HUES64 (cell line): ENCODE measurements around the gene TMEM69.
"Not testable (repeated sequence)": the region's sequence is repeated elsewhere in the genome, so short reads cannot be mapped to it uniquely, and the experiment has no call there.

Experiments
- H3K27ac ChIP-seq: 2 replicates; pipeline ENCODE4 v1.7.0; 2013; ENCODE audit warnings: low read depth, low read length, inconsistent platforms
- H3K27me3 ChIP-seq: 2 replicates; pipeline ENCODE4 v1.6.1; 2013; ENCODE audit warnings: mild to moderate bottlenecking, low read length; ENCODE audit not compliant: insufficient read depth
- H3K36me3 ChIP-seq: 2 replicates; pipeline ENCODE4 v1.6.1; 2013; ENCODE audit warnings: mild to moderate bottlenecking, low read length; ENCODE audit not compliant: insufficient read depth
- H3K4me1 ChIP-seq: 2 replicates; pipeline ENCODE4 v1.6.1; 2013; ENCODE audit warnings: mild to moderate bottlenecking, low read length, moderate library complexity; ENCODE audit not compliant: insufficient read depth
- H3K4me3 ChIP-seq: 2 replicates; pipeline ENCODE4 v1.5.1; 2013; ENCODE audit warnings: mild to moderate bottlenecking, low read length, moderate library complexity
- H3K9ac ChIP-seq: 2 replicates; pipeline ENCODE4 v1.6.1; 2013; ENCODE audit warnings: mild to moderate bottlenecking, low read depth, low read length
- H3K9me3 ChIP-seq: 2 replicates; pipeline ENCODE4 v1.6.1; 2013; ENCODE audit warnings: low read depth, low read length; ENCODE audit not compliant: insufficient read depth
- WGBS: fragments of 150-250, 120-280 bp; methylation state at CpG from one replicate; pipeline ENCODE4 v1.1.7; 2013; ENCODE audit warnings: missing lambda C conversion rate; 5-methylcytosine and 5-hydroxymethylcytosine counted together

The TMEM69 gene

GRCh38 chr1:45660336-45660735, 27.6 kb upstream of the TMEM69 start:
- Histone ChIP-seq H3K27me3 (no peaks in the 10 kb centered on the region), H3K36me3 (peaks cover 63% of the 10 kb centered on the region), H3K4me1 (no peaks in the 10 kb centered on the region)

GRCh38 chr1:45666836-45667235, 21.1 kb upstream of the TMEM69 start:
- Histone ChIP-seq H3K4me3 (no peak overlapping the region), H3K27ac (no peak overlapping the region), H3K36me3 (peaks cover 2% of the 10 kb centered on the region), H3K4me1 (no peaks in the 10 kb centered on the region), H3K9me3 (no peaks in the 10 kb centered on the region), H3K27me3 (no peaks in the 10 kb centered on the region), H3K9ac (no peak overlapping the region)
- 100% methylated on average over 1 of the region's 2 CpGs for WGBS

More at GRCh38 chr1:45660336-45660735, 27.6 kb upstream of the TMEM69 start:
- Histone ChIP-seq H3K4me3 (no peak overlapping the region), H3K27ac (no peak overlapping the region), H3K9ac (no peak overlapping the region), H3K9me3 (no peaks in the 10 kb centered on the region)
- WGBS, result 95% methylated on average over 2 of the region's 2 CpGs

DNA sequence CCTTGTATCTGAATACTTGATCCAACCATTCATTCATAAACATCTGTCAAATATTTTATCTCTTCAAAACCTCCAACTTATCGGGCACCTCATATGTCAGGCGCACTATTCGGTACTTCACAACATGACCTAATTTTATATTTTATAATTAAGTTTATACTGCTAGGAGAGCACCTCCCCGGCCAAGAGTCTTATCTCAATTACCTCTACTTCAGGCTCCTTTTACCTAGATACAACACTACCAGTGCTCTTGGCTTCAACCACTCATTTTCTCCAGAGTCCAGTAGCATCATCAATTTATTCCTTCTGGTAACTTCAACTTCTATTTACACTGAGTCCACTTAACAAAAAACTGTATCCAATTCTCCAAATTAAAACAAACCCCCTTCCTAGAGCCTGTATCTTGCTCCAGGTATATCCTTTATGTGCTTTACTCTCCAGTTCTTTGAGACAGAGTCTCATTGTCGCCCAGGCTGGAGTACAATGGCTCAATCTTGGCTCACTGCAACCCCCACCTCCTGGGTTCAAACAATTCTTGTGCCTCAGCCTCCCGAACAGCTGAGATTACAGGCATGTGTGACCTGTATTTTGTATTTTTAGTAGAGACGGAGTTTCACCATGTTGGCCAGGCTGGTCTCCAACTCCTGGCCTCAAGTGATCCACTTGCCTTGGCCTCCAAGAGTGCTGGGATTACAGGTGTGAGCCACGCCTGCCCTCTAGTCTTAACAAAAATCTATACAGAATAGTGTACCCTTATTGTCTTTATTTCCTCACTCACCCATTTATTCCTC, 20.5 kb upstream of the TMEM69 start:
- Histone ChIP-seq H3K9ac (no peak overlapping the region), H3K36me3 (peaks cover 2% of the 10 kb centered on the region), H3K4me3 (no peak overlapping the region), H3K4me1 (no peaks in the 10 kb centered on the region), H3K27me3 (no peaks in the 10 kb centered on the region), H3K9me3 (no peaks in the 10 kb centered on the region), H3K27ac (no peak overlapping the region)
- 88% methylated on average over 8 of the region's 8 CpGs for WGBS

DNA sequence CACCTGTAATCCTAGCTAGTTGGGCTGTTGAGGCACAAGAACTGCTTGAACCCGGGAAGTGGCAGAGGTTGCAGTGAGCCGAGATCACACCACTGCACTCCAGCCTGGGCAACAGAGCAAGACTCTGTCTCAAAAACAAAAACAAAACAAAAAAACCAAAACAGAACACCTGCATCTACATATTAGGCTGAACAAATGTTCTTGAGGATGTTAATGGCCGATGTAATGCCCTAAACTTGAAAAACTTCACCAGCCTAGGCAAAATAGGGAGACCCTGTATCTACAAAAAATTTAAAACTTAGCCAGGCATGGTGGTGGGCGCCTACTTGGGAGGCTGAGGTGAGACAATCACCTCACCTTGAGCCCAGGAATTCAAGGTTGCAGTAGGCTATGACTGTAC, 19.5 kb upstream of the TMEM69 start:
- 97% methylated on average over 4 of the region's 4 CpGs for WGBS
- no peak overlapping the region for H3K4me3 ChIP-seq
- H3K9ac ChIP-seq, result no peak overlapping the region
- peaks cover 5% of the 10 kb centered on the region for H3K36me3 ChIP-seq
- no peaks in the 10 kb centered on the region for H3K9me3 ChIP-seq
- H3K4me1 ChIP-seq, result no peaks in the 10 kb centered on the region
- H3K27me3 ChIP-seq, result no peaks in the 10 kb centered on the region
- H3K27ac ChIP-seq, result no peak overlapping the region

GRCh38 chr1:45669379-45669778, 18.6 kb upstream of the TMEM69 start:
- no peak overlapping the region for H3K27ac ChIP-seq
- no peaks in the 10 kb centered on the region for H3K9me3 ChIP-seq
- no peaks in the 10 kb centered on the region for H3K27me3 ChIP-seq
- no peak overlapping the region for H3K9ac ChIP-seq
- no CpG with 5 or more reads among the region's 1 CpG for WGBS
- H3K36me3 ChIP-seq, result peaks cover 9% of the 10 kb centered on the region
- H3K4me1 ChIP-seq, result no peaks in the 10 kb centered on the region
- no peak overlapping the region for H3K4me3 ChIP-seq

DNA sequence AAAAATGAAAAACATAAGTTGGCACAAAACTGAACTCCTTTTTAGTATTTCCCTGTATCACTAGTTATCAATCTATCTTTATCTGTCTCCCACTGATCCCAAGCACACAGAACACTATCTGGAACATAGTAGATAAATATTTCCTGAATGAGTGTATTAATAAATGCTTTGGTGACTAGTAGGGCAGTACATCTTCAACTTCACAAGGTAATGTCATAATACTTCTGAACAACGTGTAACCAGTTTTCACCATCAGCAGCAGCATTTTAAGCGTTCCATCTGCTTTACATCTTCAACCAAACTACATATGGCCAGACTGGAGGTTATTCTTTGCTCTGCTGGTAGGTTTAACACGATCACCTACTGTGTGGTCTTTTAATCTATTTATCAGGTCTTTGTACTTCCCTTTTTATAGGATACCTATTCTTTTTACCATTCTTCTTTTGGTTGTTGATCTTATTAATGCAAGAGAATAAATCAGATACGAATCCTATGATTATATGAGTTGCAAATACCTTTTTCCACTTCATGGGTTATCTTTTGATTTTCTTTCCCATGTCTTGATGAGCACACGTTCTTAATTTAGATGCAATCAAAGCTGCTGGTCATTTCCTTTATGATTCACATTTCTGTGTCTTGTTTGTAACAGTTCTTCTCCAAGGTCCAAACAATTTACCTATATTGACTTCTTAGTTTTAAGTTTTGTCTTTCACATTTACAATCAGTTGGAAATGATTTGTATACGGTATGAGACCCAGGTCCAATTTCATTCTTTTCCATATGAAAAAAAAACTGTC, 17.9 kb upstream of the TMEM69 start:
- H3K36me3 ChIP-seq, result peaks cover 13% of the 10 kb centered on the region
- no peak overlapping the region for H3K4me3 ChIP-seq
- H3K9me3 ChIP-seq, result no peaks in the 10 kb centered on the region
- 90% methylated on average over 6 of the region's 6 CpGs for WGBS
- no peak overlapping the region for H3K27ac ChIP-seq
- H3K4me1 ChIP-seq, result no peaks in the 10 kb centered on the region
- H3K9ac ChIP-seq, result no peak overlapping the region
- H3K27me3 ChIP-seq, result no peaks in the 10 kb centered on the region

GRCh38 chr1:45673956-45674355, 14.0 kb upstream of the TMEM69 start:
- Histone ChIP-seq H3K9me3 (no peaks in the 10 kb centered on the region), H3K4me3 (no peak overlapping the region), H3K27me3 (no peaks in the 10 kb centered on the region), H3K4me1 (peaks cover 17% of the 10 kb centered on the region), H3K27ac (no peak overlapping the region), H3K36me3 (peaks cover 10% of the 10 kb centered on the region), H3K9ac (no peak overlapping the region)
- 96% methylated on average over 4 of the region's 4 CpGs for WGBS

DNA sequence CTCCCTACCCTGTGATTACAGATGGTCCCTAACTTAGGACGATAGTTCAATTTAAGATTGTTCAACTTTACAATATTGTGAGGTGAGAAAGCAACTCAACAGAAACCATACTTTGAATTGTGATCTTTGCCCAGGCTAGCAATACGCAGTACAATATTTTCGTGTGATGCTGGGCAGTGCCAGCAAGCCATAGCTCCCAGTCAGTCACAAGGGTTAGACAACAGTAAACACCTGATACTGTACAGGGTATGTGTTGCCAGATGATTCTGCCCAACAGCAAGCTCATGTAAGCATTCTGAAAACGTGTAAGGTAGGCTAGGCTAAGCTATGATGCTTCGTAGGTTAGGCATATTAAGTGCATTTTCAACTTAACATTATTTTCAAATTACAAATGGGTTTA, 13.5 kb upstream of the TMEM69 start:
- Histone ChIP-seq H3K9ac (no peak overlapping the region), H3K36me3 (peaks cover 10% of the 10 kb centered on the region), H3K27me3 (no peaks in the 10 kb centered on the region), H3K4me3 (no peak overlapping the region), H3K4me1 (peaks cover 22% of the 10 kb centered on the region), H3K9me3 (no peaks in the 10 kb centered on the region), H3K27ac (no peak overlapping the region)
- WGBS, result 93% methylated on average over 5 of the region's 5 CpGs

DNA sequence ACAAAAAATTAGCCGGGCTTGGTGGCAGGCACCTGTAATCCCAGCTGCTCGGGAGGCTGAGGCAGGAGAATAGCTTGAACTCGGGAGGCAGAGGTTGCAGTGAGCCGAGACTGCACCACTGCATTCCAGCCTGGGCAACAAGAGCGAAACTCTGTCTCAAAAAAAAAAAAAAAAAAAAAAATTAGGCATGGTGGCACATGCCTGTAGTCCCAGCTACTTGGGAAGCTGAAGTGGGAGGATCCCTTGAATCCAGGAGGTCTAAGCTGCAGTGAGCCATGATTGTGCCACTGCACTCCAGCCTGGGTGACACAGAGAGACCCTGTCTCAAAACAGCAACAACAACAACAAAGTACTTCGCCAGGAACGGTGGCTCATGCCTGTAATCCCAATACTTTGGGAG, 11.4 kb upstream of the TMEM69 start:
- WGBS, result 96% methylated on average over 7 of the region's 7 CpGs

DNA sequence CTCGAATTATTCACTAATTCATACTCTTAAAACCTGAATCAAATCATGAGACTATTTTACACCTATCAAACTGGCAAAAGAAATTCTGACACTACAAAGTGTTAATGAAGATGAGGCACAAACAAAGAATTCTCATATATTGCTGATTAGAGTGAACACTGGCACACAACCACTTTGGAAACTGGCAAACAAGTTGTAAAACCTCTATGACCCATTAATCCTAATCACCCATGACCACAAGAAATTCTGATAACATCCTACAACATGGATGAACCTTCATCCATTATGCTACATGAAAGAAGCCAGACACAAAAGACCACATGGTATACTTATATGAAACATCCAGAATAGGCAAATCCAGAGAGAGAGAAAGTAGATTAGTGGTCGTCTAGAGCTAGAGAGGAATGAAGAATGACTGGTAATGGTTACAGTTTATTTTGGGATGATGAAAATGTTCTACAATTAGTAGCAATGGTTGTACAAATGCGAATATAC, 10.2 kb upstream of the TMEM69 start:
- Histone ChIP-seq H3K9ac (no peak overlapping the region), H3K9me3 (no peaks in the 10 kb centered on the region), H3K27ac (no peak overlapping the region), H3K36me3 (peaks cover 10% of the 10 kb centered on the region), H3K4me3 (no peak overlapping the region), H3K27me3 (no peaks in the 10 kb centered on the region), H3K4me1 (peaks cover 53% of the 10 kb centered on the region)
- WGBS, result 87% methylated on average over 2 of the region's 3 CpGs

More for the DNA sequence above, 11.4 kb upstream of the TMEM69 start:
- not testable (repeated sequence) for H3K9me3 ChIP-seq, H3K27ac ChIP-seq, H3K4me3 ChIP-seq, H3K27me3 ChIP-seq, H3K9ac ChIP-seq
- H3K36me3 ChIP-seq, result peaks cover 10% of the 10 kb centered on the region
- peaks cover 41% of the 10 kb centered on the region for H3K4me1 ChIP-seq

DNA sequence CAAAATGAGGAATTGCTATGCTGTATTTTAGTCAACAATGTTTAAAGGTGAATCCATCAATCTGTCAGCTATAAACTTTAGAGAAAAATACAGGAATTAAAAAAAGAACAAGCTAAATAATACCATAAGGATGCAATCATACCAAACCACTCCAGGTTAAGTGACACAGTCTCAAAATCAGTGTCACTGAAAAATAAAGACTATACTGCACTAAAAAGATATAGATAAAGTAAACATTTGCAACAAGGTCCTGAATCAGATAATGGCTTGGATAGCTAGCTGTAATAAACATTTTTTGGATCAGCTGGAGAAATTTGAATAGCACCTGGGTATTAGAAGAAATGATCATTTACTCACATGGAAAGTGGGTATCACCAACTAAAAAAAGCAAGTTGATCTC, 9.5 kb upstream of the TMEM69 start:
- Histone ChIP-seq H3K9me3 (no peaks in the 10 kb centered on the region), H3K27ac (no peak overlapping the region), H3K4me3 (no peak overlapping the region), H3K9ac (no peak overlapping the region), H3K36me3 (peaks cover 8% of the 10 kb centered on the region), H3K4me1 (peaks cover 55% of the 10 kb centered on the region), H3K27me3 (no peaks in the 10 kb centered on the region)
